Smooth muscle cell (in vitro differentiated cells): Measurements from ENCODE around the gene PRKAR2A. TPM values are rescaled to one million over a fixed set of nuclear protein-coding genes. Genes with fewer than 3 reads are reported as not detected.

ENCODE experiments used
- DNase-seq: peaks from one replicate; lab custom pipeline; 2025; ENCODE audit not compliant: unreplicated experiment; lab: John Stamatoyannopoulos, UW
- H2AFZ ChIP-seq: fragments of 200-600 bp; sonication (generic); 2 replicates; pipeline ENCODE4 v1.6.0; 2016; ENCODE audit warnings: antibody characterized with exemption, low read depth, mild to moderate bottlenecking
- H3F3A ChIP-seq: fragments of 200-600 bp; sonication (generic); 2 replicates; pipeline ENCODE4 v1.6.0; 2017; ENCODE audit warnings: antibody characterized with exemption, low read depth
- H3K27ac ChIP-seq: fragments of 200-600 bp; sonication (generic); 2 replicates; pipeline ENCODE4 v1.5.1; 2016; ENCODE audit warnings: low read depth, mild to moderate bottlenecking
- H3K27me3 ChIP-seq: fragments of 200-600 bp; sonication (generic); 2 replicates; pipeline ENCODE4 v1.6.1; 2016; ENCODE audit warnings: low read depth, mild to moderate bottlenecking
- H3K36me3 ChIP-seq: fragments of 200-600 bp; sonication (generic); 2 replicates; pipeline ENCODE4 v1.5.1; 2016; ENCODE audit warnings: low read depth
- H3K4me1 ChIP-seq: fragments of 200-600 bp; sonication (generic); 2 replicates; pipeline ENCODE4 v1.5.1; 2016; ENCODE audit warnings: low read depth
- H3K4me2 ChIP-seq: fragments of 200-600 bp; sonication (generic); 2 replicates; pipeline ENCODE4 v1.6.0; 2016; ENCODE audit warnings: mild to moderate bottlenecking
- H3K4me3 ChIP-seq: fragments of 200-600 bp; sonication (generic); 2 replicates; pipeline ENCODE4 v1.5.1; 2016; ENCODE audit warnings: mild to moderate bottlenecking
- H3K79me2 ChIP-seq: fragments of 200-600 bp; sonication (generic); 2 replicates; pipeline ENCODE4 v1.6.0; 2016; ENCODE audit warnings: low read depth, mild to moderate bottlenecking
- H3K9ac ChIP-seq: fragments of 200-600 bp; sonication (generic); 2 replicates; pipeline ENCODE4 v1.6.0; 2016; ENCODE audit warnings: low read depth
- H3K9me3 ChIP-seq: fragments of 200-600 bp; sonication (generic); replicated peaks from 2 replicates; pipeline ENCODE4 v1.5.1; 2016; ENCODE audit warnings: low read depth
- H4K20me1 ChIP-seq: fragments of 200-600 bp; sonication (generic); 2 replicates; pipeline ENCODE4 v1.6.0; 2016; ENCODE audit warnings: low read depth
- CTCF ChIP-seq: fragments of 200-600 bp; sonication (generic); IDR thresholded peaks from 2 replicates; pipeline ENCODE4 v1.5.1; 2017; ENCODE audit warnings: borderline replicate concordance, mild to moderate bottlenecking, antibody characterized with exemption; ENCODE audit not compliant: insufficient read depth, poor library complexity, severe bottlenecking
- WGBS: methylation state at CpG from one replicate; pipeline ENCODE4 v1.1.7; 2016; ENCODE audit warnings: low lambda C conversion rate; 5-methylcytosine and 5-hydroxymethylcytosine counted together
- polyA plus RNA-seq: library from polyadenylated mRNA; unstranded; fragments of >200 nt; fragmentation: Nextera tagmentation; extraction: Ambion mirVana; gene quantifications from 2 replicates; pipeline ENCODE4 v1.2.1, GENCODE V29; 2016
- total RNA-seq: library from RNA; depleted of rRNA; stranded (reverse); fragments of >200 nt; gene quantifications from 2 replicates; pipeline ENCODE4 v1.2.3, GENCODE V29; 2014

The PRKAR2A gene
- total and polyA plus RNA-seq, 2 experiments from 2014 or later: 13.5 to 36.7 TPM

- Histone ChIP-seq H3K4me2 (no peak overlapping the region), H3K27ac (no peak overlapping the region), H2AFZ (no peak overlapping the region), H3K9me3 (no peaks in the 10 kb centered on the region), H3K4me1 (no peaks in the 10 kb centered on the region), H3K4me3 (no peak overlapping the region), H3K79me2 (peaks cover 50% of the 10 kb centered on the region), H4K20me1 (peaks cover 90% of the 10 kb centered on the region), H3K9ac (no peak overlapping the region), H3K27me3 (no peaks in the 10 kb centered on the region), H3F3A (no peaks in the 10 kb centered on the region), H3K36me3 (no peaks in the 10 kb centered on the region)
- TF ChIP-seq CTCF: no peak
- DNase-seq: no peak
- 70% methylated on average over 2 of the region's 2 CpGs for WGBS
These were observed 26.9 kb downstream of the PRKAR2A start for GRCh38 chr3:48820612-48821324.

- H3K9ac ChIP-seq: no peak overlapping the region
- no peak for TF ChIP-seq CTCF
- H3K27ac ChIP-seq: no peak overlapping the region
- no peak overlapping the region for H3K4me2 ChIP-seq
- H3K4me3 ChIP-seq: no peak overlapping the region
- H2AFZ ChIP-seq: no peak overlapping the region
- H3K36me3 ChIP-seq: no peaks in the 10 kb centered on the region
- H3K4me1 ChIP-seq: no peaks in the 10 kb centered on the region
- DNase-seq: no peak
- peaks cover 85% of the 10 kb centered on the region for H4K20me1 ChIP-seq
- H3K9me3 ChIP-seq: no peaks in the 10 kb centered on the region
- no peaks in the 10 kb centered on the region for H3F3A ChIP-seq
- WGBS: 97% methylated on average over 7 of the region's 7 CpGs
- H3K79me2 ChIP-seq: peaks cover 41% of the 10 kb centered on the region
- no peaks in the 10 kb centered on the region for H3K27me3 ChIP-seq
These were observed 28.1 kb downstream of the PRKAR2A start for GRCh38 chr3:48819234-48820221.

- Histone ChIP-seq H3K4me1 (no peaks in the 10 kb centered on the region), H3K27ac (no peak overlapping the region), H3K4me2 (no peak overlapping the region), H3F3A (no peaks in the 10 kb centered on the region), H3K9me3 (no peaks in the 10 kb centered on the region), H3K9ac (no peak overlapping the region), H3K4me3 (no peak overlapping the region), H3K36me3 (no peaks in the 10 kb centered on the region), H3K79me2 (peaks cover 35% of the 10 kb centered on the region), H2AFZ (no peak overlapping the region), H3K27me3 (no peaks in the 10 kb centered on the region), H4K20me1 (peaks cover 50% of the 10 kb centered on the region)
- WGBS: 97% methylated on average over 3 of the region's 3 CpGs
- no peak for DNase-seq
- no peak for TF ChIP-seq CTCF
These were observed 36.1 kb downstream of the PRKAR2A start for GRCh38 chr3:48811524-48811923.
